GM12891 (cell line): ENCODE results near the gene EPHA2.

Experiments used
- PAX5 ChIP-seq: IDR thresholded peaks from 2 replicates; pipeline ENCODE4 v1.6.1; 2011; ENCODE audit warnings: low read length, moderate library complexity, mild to moderate bottlenecking; ENCODE audit not compliant: insufficient read depth, severe bottlenecking
- POLR2A ChIP-seq: IDR thresholded peaks from 2 replicates; pipeline ENCODE4 v1.6.1; 2011; ENCODE audit warnings: low read depth, low read length, control low read depth
- POLR2AphosphoS5 ChIP-seq: IDR thresholded peaks from 2 replicates; pipeline ENCODE4 v1.6.1; 2011; ENCODE audit warnings: low read depth, low read length, control low read depth
- TAF1 ChIP-seq: IDR thresholded peaks from 2 replicates; pipeline ENCODE4 v1.6.1; 2011; ENCODE audit warnings: low read depth, low read length, control low read depth

GRCh38 chr1:16078925-16079656 is 76.8 kb downstream of the EPHA2 start:
- TF ChIP-seq POLR2A (no peak), TAF1 (no peak), POLR2AphosphoS5 (no peak), PAX5 (no peak)
